Measurements from ENCODE around the gene TMEM141.

DNA sequence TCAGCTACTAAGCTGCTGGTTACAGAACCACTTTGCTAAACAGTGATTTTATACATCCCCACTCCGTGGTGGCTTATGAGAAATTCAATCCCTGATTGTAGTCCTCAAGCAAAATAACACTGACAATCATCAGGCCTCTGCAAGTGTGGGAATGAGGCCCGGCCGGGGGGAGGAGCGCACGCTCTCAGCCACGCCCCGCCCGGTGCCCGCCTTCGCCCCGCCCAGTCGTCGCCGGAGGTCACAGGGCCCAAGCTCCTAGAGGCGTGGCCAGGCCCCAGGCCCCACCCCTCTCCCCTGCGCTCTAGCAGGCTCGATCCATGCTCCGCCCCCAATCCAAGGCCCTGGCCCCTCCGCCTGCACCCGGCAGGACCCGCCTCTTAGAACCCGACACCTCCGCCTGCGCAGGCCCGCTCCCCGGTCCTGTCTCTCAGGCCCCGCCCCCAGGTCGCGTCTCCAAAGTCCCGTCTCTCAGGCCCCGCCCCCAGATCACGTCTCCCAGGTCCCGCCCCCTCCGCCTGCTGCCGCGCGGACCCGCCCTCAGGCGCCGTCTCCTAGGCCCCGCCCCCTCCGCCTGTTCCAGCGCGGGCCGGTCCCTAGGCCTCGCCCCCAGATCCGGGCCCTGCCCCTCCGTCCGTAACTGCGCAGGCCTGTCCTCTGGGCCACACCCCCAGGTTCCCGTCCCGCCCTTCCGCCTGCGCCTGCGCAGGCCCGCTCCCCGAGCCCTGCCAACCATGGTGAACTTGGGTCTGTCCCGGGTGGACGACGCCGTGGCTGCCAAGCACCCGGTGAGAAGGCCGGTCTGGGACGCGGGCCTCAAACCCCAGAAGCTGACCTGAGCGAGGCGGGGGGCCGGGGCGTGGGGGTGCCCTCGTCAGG, at the start of gene TMEM141:
- TF ChIP-seq, protein P1, sequence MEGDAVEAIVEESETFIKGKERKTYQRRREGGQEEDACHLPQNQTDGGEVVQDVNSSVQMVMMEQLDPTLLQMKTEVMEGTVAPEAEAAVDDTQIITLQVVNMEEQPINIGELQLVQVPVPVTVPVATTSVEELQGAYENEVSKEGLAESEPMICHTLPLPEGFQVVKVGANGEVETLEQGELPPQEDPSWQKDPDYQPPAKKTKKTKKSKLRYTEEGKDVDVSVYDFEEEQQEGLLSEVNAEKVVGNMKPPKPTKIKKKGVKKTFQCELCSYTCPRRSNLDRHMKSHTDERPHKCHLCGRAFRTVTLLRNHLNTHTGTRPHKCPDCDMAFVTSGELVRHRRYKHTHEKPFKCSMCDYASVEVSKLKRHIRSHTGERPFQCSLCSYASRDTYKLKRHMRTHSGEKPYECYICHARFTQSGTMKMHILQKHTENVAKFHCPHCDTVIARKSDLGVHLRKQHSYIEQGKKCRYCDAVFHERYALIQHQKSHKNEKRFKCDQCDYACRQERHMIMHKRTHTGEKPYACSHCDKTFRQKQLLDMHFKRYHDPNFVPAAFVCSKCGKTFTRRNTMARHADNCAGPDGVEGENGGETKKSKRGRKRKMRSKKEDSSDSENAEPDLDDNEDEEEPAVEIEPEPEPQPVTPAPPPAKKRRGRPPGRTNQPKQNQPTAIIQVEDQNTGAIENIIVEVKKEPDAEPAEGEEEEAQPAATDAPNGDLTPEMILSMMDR (IDR thresholded peaks at IDR 0.05; ENCODE audit: low read length) = no peak
- no peak for TF ChIP-seq EZH2 (IDR thresholded peaks at IDR 0.05; ENCODE audit: borderline replicate concordance, low read length)

All from OCI-LY1 (cell line).